ENCODE measurements around the gene OR10V1. TPM values are rescaled to one million over a fixed set of nuclear protein-coding genes. Genes with fewer than 3 reads are reported as not detected.

The OR10V1 gene
- total and polyA plus RNA-seq, 9 of the 15 experiments (the other 6 are each of a cell fraction or from before 2014, with no cell fraction given), result not detected

- TF ChIP-seq ETS2 (tag; IDR thresholded peaks at IDR 0.05; ENCODE audit: borderline replicate concordance, poor library complexity, severe bottlenecking) (no peak), HNRNPUL1 (IDR thresholded peaks at IDR 0.05; ENCODE audit: low read length) (no peak), ZNF445 (CRISPR knock-in tag; IDR thresholded peaks at IDR 0.05; ENCODE audit: low read depth) (no peak), STAG1 (CRISPR knock-in tag; IDR thresholded peaks at IDR 0.05; ENCODE audit: borderline replicate concordance) (no peak), ZNF384 (IDR thresholded peaks at IDR 0.05; ENCODE audit: low read depth, low read length) (no peak), ZNF830 (CRISPR knock-in tag; IDR thresholded peaks at IDR 0.05) (no peak), PRMT5 (CRISPR knock-in tag; IDR thresholded peaks at IDR 0.05) (no peak), ZNF3 (CRISPR knock-in tag; IDR thresholded peaks at IDR 0.05) (no peak), SIN3A (IDR thresholded peaks at IDR 0.05; ENCODE audit: borderline replicate concordance in 2 of 2, control insufficient read depth in 1 of 2, low read depth in 2 of 2, low read length in 2 of 2) (no peak; a peak in 1 of 4 replicates), KLF13 (tag; IDR thresholded peaks at IDR 0.05; ENCODE audit: borderline replicate concordance, low read depth) (peak; percentile 36; the same call in 1 of the 2 replicates), ZNF699 (CRISPR knock-in tag; IDR thresholded peaks at IDR 0.05; ENCODE audit: insufficient replicate concordance) (no peak), TAF1 (IDR thresholded peaks at IDR 0.05; ENCODE audit: control insufficient read depth, extremely low read depth, insufficient read depth, low read length, severe bottlenecking) (no peak), SUPT5H (IDR thresholded peaks at IDR 0.05) (peak; percentile 21; the same call in 1 of the 2 replicates), ZNF23 (CRISPR knock-in tag; IDR thresholded peaks at IDR 0.05) (no peak), CHD1 (IDR thresholded peaks at IDR 0.05; ENCODE audit: low read length) (peak; percentile 74), SPI1 (IDR thresholded peaks at IDR 0.05; ENCODE audit: borderline replicate concordance, low read depth, low read length) (no peak), ZNF212 (CRISPR knock-in tag; IDR thresholded peaks at IDR 0.05) (no peak), HLTF (IDR thresholded peaks at IDR 0.05) (no peak), BRCA1 (IDR thresholded peaks at IDR 0.05) (no peak), BRCA1 (CRISPR knock-in tag; IDR thresholded peaks at IDR 0.05) (no peak), FOXM1 (IDR thresholded peaks at IDR 0.05; ENCODE audit: low read depth) (no peak), FOXM1 (CRISPR knock-in tag; IDR thresholded peaks at IDR 0.05; ENCODE audit: low read depth) (no peak), SAP30 (IDR thresholded peaks at IDR 0.05; ENCODE audit: borderline replicate concordance, insufficient read depth, low read depth, low read length, poor library complexity, severe bottlenecking) (peak; percentile 45), NFYB (IDR thresholded peaks at IDR 0.05; ENCODE audit: extremely low read depth, insufficient read length) (no peak), SMARCB1 (IDR thresholded peaks at IDR 0.05; ENCODE audit: insufficient read length, low read depth) (no peak), HNRNPL (IDR thresholded peaks at IDR 0.05; ENCODE audit: low read depth, low read length) (no peak), FOXJ3 (CRISPR knock-in tag; IDR thresholded peaks at IDR 0.05) (no peak), BDP1 (IDR thresholded peaks at IDR 0.05; ENCODE audit: insufficient read depth, insufficient read length) (no peak)
- TF ChIP-seq, protein P1, sequence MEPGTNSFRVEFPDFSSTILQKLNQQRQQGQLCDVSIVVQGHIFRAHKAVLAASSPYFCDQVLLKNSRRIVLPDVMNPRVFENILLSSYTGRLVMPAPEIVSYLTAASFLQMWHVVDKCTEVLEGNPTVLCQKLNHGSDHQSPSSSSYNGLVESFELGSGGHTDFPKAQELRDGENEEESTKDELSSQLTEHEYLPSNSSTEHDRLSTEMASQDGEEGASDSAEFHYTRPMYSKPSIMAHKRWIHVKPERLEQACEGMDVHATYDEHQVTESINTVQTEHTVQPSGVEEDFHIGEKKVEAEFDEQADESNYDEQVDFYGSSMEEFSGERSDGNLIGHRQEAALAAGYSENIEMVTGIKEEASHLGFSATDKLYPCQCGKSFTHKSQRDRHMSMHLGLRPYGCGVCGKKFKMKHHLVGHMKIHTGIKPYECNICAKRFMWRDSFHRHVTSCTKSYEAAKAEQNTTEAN (CRISPR knock-in tag; IDR thresholded peaks at IDR 0.05), result no peak
- TF ChIP-seq, protein P2, sequence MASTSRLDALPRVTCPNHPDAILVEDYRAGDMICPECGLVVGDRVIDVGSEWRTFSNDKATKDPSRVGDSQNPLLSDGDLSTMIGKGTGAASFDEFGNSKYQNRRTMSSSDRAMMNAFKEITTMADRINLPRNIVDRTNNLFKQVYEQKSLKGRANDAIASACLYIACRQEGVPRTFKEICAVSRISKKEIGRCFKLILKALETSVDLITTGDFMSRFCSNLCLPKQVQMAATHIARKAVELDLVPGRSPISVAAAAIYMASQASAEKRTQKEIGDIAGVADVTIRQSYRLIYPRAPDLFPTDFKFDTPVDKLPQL (IDR thresholded peaks at IDR 0.05; ENCODE audit: extremely low read depth, insufficient read length), result no peak
Measured at GRCh38 chr11:59668188-59668949, 45.3 kb downstream of the OR10V1 start (continued).
